NCI-H1105 treated with DMSO at 0.1 percent for 48 hours (cell line): ENCODE results near the gene VWA3B.
"Not testable (repeated sequence)": the region's sequence is repeated elsewhere in the genome, so short reads cannot be mapped to it uniquely, and the experiment has no call there.

Experiments used
- DNase-seq: peaks from one replicate; lab custom pipeline; 2025; lab: John Stamatoyannopoulos, UW

VWA3B gene

GRCh38 chr2:98086491-98087446 lies at the start of gene VWA3B:
TSS of gene VWA3B (plus strand) at chr2:98087167. CDS start at chr2:98093093, 5,926 bp downstream.
- peak; percentile 72 for DNase-seq

- DNase-seq = no peak
These were observed 49.8 kb upstream of the VWA3B start for GRCh38 chr2:98037206-98037605.

GRCh38 chr2:98037666-98038336 lies 49.2 kb upstream of the VWA3B start:
- DNase-seq = no peak

GRCh38 chr2:98039085-98039756 lies 47.7 kb upstream of the VWA3B start:
- DNase-seq = no peak

GRCh38 chr2:98040331-98040939 lies 46.5 kb upstream of the VWA3B start:
- no peak for DNase-seq

GRCh38 chr2:98043101-98043500 lies 43.9 kb upstream of the VWA3B start:
- DNase-seq = no peak

- DNase-seq = not testable (repeated sequence)
These were observed 42.2 kb upstream of the VWA3B start for GRCh38 chr2:98044730-98045129.

- DNase-seq = no peak
These were observed 36.9 kb upstream of the VWA3B start for GRCh38 chr2:98050070-98050469.

GRCh38 chr2:98058191-98058975 lies 28.6 kb upstream of the VWA3B start:
- no peak for DNase-seq

GRCh38 chr2:98060277-98060676 lies 26.7 kb upstream of the VWA3B start:
- no peak for DNase-seq

GRCh38 chr2:98063291-98063854 lies 23.6 kb upstream of the VWA3B start:
- DNase-seq = no peak

GRCh38 chr2:98065808-98066207 lies 21.2 kb upstream of the VWA3B start:
- DNase-seq = no peak

GRCh38 chr2:98067160-98067559 lies 19.8 kb upstream of the VWA3B start:
- DNase-seq = no peak

GRCh38 chr2:98070081-98070480 lies 16.9 kb upstream of the VWA3B start:
- no peak for DNase-seq

- DNase-seq = no peak
These were observed 14.5 kb upstream of the VWA3B start for GRCh38 chr2:98072442-98072841.

GRCh38 chr2:98078701-98079100 lies 8.3 kb upstream of the VWA3B start:
- DNase-seq = no peak

GRCh38 chr2:98084151-98084868 lies 2.7 kb upstream of the VWA3B start:
- DNase-seq = no peak

GRCh38 chr2:98084869-98085238 lies 2.1 kb upstream of the VWA3B start:
- no peak for DNase-seq

GRCh38 chr2:98085649-98086048 lies 1.3 kb upstream of the VWA3B start:
- DNase-seq = no peak

GRCh38 chr2:98087447-98088020 lies 567 bp downstream of the VWA3B start:
- no peak for DNase-seq
